GM12878 (cell line): Measurements from ENCODE around the gene TRPM5. TPM values are rescaled to one million over a fixed set of nuclear protein-coding genes. Genes with fewer than 3 reads are reported as not detected.

ENCODE experiments used
- ATAC-seq: fragments of 200-7000 bp; cut with Tn5 transposase; 3 replicates; pipeline ENCODE4 v1.9.1; 2020; ENCODE audit warnings: mild to moderate bottlenecking, moderate library complexity
- BruUV-seq: library from RNA; stranded (reverse); fragments of 400-500 nt; replicated peaks from 2 replicates; lab custom pipeline; 2021; lab: Mats Ljungman, UMichigan
- CTCF ChIA-PET: fragments of 300-600 bp; sonication (Branson Sonifier 250); formaldehyde crosslinking; extraction: SDS; loops from one replicate; lab custom pipeline; 2021; ENCODE audit warnings: inconsistent platforms; lab: Yijun Ruan, JAX
- POLR2A ChIA-PET: fragments of 350-600 bp; formaldehyde crosslinking; extraction: SDS; loops from one replicate; lab custom pipeline; 2021; ENCODE audit warnings: inconsistent platforms; lab: Charles Lee
- RAD21 ChIA-PET: fragments of 300-600 bp; sonication (Branson Sonifier 250); formaldehyde crosslinking; loops from one replicate; lab custom pipeline; 2023; ENCODE audit warnings: antibody characterized with exemption; ENCODE audit not compliant: unreplicated experiment; lab: Charles Lee
- SMC1A ChIA-PET: fragments of 300-600 bp; sonication (Branson Sonifier 250); formaldehyde crosslinking; loops from one replicate; lab custom pipeline; 2023; ENCODE audit not compliant: unreplicated experiment, uncharacterized antibody; lab: Charles Lee
- DNase-seq: peaks from one replicate; pipeline ENCODE4 v3.0.0-alpha.2; 2011; ENCODE audit warnings: low read depth, low spot score
- FAIRE-seq: peaks from 3 replicates; lab custom pipeline; 2011; peaks lifted over from hg19 to GRCh38; lab: Jason Lieb, UNC
- H2AFZ ChIP-seq: 2 replicates; pipeline ENCODE4 v1.6.0; 2011; ENCODE audit warnings: low read depth, low read length, control low read depth; ENCODE audit not compliant: control insufficient read depth
- H3K27ac ChIP-seq: 2 replicates; pipeline ENCODE4 v1.5.1; 2011; ENCODE audit warnings: control low read depth; ENCODE audit not compliant: control insufficient read depth, insufficient read depth
- H3K27me3 ChIP-seq, 2 experiments: replicated peaks in 1 of 2; 2 replicates each; pipeline versions ENCODE4 v1.6.0 to v1.6.1; 2011; ENCODE audit warnings: low read length in 1 of 2; ENCODE audit not compliant: control insufficient read depth in 2 of 2, insufficient read depth in 2 of 2
- H3K36me3 ChIP-seq, 2 experiments: 2 replicates each; pipeline ENCODE4 v1.5.1; 2011; ENCODE audit warnings: low read length in 1 of 2; ENCODE audit not compliant: control insufficient read depth in 2 of 2, insufficient read depth in 2 of 2
- H3K4me1 ChIP-seq: 2 replicates; pipeline ENCODE4 v1.6.1; 2011; ENCODE audit warnings: mild to moderate bottlenecking, low read length, moderate library complexity, mixed read lengths; ENCODE audit not compliant: control insufficient read depth, insufficient read depth
- H3K4me2 ChIP-seq: 2 replicates; pipeline ENCODE4 v1.6.0; 2011; ENCODE audit warnings: control low read depth; ENCODE audit not compliant: control insufficient read depth, insufficient read depth
- H3K4me3 ChIP-seq: fragments of 200-600 bp; sonication (generic); 2 replicates; pipeline ENCODE4 v1.5.1; 2016
- H3K79me2 ChIP-seq: 2 replicates; pipeline ENCODE4 v1.6.0; 2011; ENCODE audit warnings: low read length; ENCODE audit not compliant: control insufficient read depth, insufficient read depth
- H3K9ac ChIP-seq: 2 replicates; pipeline ENCODE4 v1.8.0; 2011; ENCODE audit warnings: low read length, control low read depth, mixed read lengths; ENCODE audit not compliant: control insufficient read depth, insufficient read depth
- H3K9me3 ChIP-seq: replicated peaks from 3 replicates; pipeline ENCODE4 v1.5.1; 2011; ENCODE audit warnings: mild to moderate bottlenecking, low read length; ENCODE audit not compliant: control insufficient read depth, insufficient read depth
- H4K20me1 ChIP-seq: 2 replicates; pipeline ENCODE4 v1.6.0; 2011; ENCODE audit not compliant: control insufficient read depth, insufficient read depth
- BCL11A ChIP-seq: IDR thresholded peaks from 2 replicates; pipeline ENCODE4 v1.6.1; 2011; ENCODE audit warnings: low read depth, low read length
- CREB1 ChIP-seq: IDR thresholded peaks from 2 replicates; pipeline ENCODE4 v1.6.1; 2012; ENCODE audit warnings: low read depth, mild to moderate bottlenecking, inconsistent platforms
- EP300 ChIP-seq, 2 experiments: fragments of 150-350 bp in 1 of 2; IDR thresholded peaks; 2 replicates each; pipeline ENCODE4 v1.6.1; 2011 to 2012; ENCODE audit warnings: low read depth in 2 of 2, low read length in 2 of 2, borderline replicate concordance in 1 of 2, improper control_type of control experiment in 1 of 2, inconsistent platforms in 1 of 2; ENCODE audit not compliant: control insufficient read depth in 1 of 2
- HDAC6 ChIP-seq: fragments of 200-600 bp; sonication (generic); IDR thresholded peaks from one replicate; pipeline ENCODE4 v1.8.0; 2017; ENCODE audit warnings: antibody characterized with exemption; ENCODE audit not compliant: unreplicated experiment
- KLF5 ChIP-seq: fragments of 450-650 bp; IDR thresholded peaks from 2 replicates; pipeline ENCODE4 v1.6.1; 2014; ENCODE audit warnings: mild to moderate bottlenecking; ENCODE audit not compliant: partially characterized antibody
- MEF2A ChIP-seq: IDR thresholded peaks from 2 replicates; pipeline ENCODE4 v1.6.1; 2011; ENCODE audit warnings: low read depth, mild to moderate bottlenecking, low read length, moderate library complexity; ENCODE audit not compliant: insufficient read depth
- NFYB ChIP-seq: IDR thresholded peaks from 2 replicates; pipeline ENCODE4 v1.6.1; 2011; ENCODE audit warnings: low read depth, mild to moderate bottlenecking, low read length, improper control_type of control experiment, moderate library complexity; ENCODE audit not compliant: insufficient read depth
- PAX8 ChIP-seq: fragments of 450-650 bp; IDR thresholded peaks from 2 replicates; pipeline ENCODE4 v1.6.1; 2017; ENCODE audit warnings: mild to moderate bottlenecking, moderate library complexity
- RAD51 ChIP-seq: fragments of 450-650 bp; IDR thresholded peaks from 2 replicates; pipeline ENCODE4 v1.6.1; 2016; ENCODE audit warnings: moderate library complexity, mild to moderate bottlenecking, inconsistent platforms
- RB1 ChIP-seq: fragments of 450-650 bp; formaldehyde crosslinking; IDR thresholded peaks from 2 replicates; pipeline ENCODE4 v1.6.1; 2017; ENCODE audit warnings: mild to moderate bottlenecking, borderline replicate concordance
- RELA ChIP-seq: fragments of 450-650 bp; IDR thresholded peaks from 2 replicates; pipeline ENCODE4 v1.8.0; 2014; ENCODE audit warnings: borderline replicate concordance; ENCODE audit not compliant: partially characterized antibody
- SMARCA5 ChIP-seq: fragments of 450-650 bp; IDR thresholded peaks from 2 replicates; pipeline ENCODE4 v1.6.1; 2017; ENCODE audit warnings: mild to moderate bottlenecking
- SPI1 ChIP-seq: IDR thresholded peaks from 2 replicates; pipeline ENCODE4 v1.6.1; 2011; ENCODE audit warnings: low read depth, mild to moderate bottlenecking, low read length, moderate library complexity, borderline replicate concordance; ENCODE audit not compliant: insufficient read depth
- TCF12 ChIP-seq: IDR thresholded peaks from 2 replicates; pipeline ENCODE4 v1.6.1; 2011; ENCODE audit warnings: low read depth, mild to moderate bottlenecking, low read length
- TCF7 ChIP-seq: IDR thresholded peaks from 2 replicates; pipeline ENCODE4 v1.6.1; 2014; ENCODE audit warnings: antibody characterized with exemption, borderline replicate concordance
- ZNF217 ChIP-seq: fragments of 450-650 bp; IDR thresholded peaks from 2 replicates; pipeline ENCODE4 v1.6.1; 2017; ENCODE audit warnings: antibody characterized with exemption, mild to moderate bottlenecking
- ZNF274 ChIP-seq: IDR thresholded peaks from one replicate; pipeline ENCODE4 v1.8.0; 2011; ENCODE audit not compliant: insufficient read length, insufficient read depth
- WGBS: methylation state at CpG from one replicate; pipeline ENCODE4 v1.1.6; 2016; ENCODE audit warnings: low lambda C conversion rate; ENCODE audit not compliant: insufficient replicate concordance, insufficient coverage; ENCODE audit errors: missing lambda C conversion rate; 5-methylcytosine and 5-hydroxymethylcytosine counted together
- in situ Hi-C: fragments of 300-500 bp; cut with MboI; formaldehyde crosslinking; loops from 9 replicates; pipeline ENCODE4 v1.14.3; 2018; ENCODE audit warnings: mixed read lengths
- intact Hi-C: fragments of 100-400 bp; cut with micrococcal nuclease; formaldehyde crosslinking; loops from one replicate; pipeline ENCODE4 v1.14.2; 2022; ENCODE audit not compliant: unreplicated experiment
- polyA plus RNA-seq, 11 experiments: library from polyadenylated mRNA; depleted of rRNA in 4 of 11; unstranded in 6 of 11; stranded (reverse) in 5 of 11; fragments of >200 nt; fragmentation: Nextera tagmentation in 4 of 11; fragmentation: Illumina TruSeq in 1 of 11; extraction: Ambion mirVana in 4 of 11; extraction: Trizol in 1 of 11; gene quantifications; 1 replicate in 1 of 11; 2 replicates in 10 of 11; pipeline versions ENCODE4 v1.2.1 to v1.2.3, GENCODE V29; 2011 to 2016; ENCODE audit warnings: inconsistent platforms in 2 of 11, missing spikeins in 2 of 11, low read depth in 1 of 11
- total RNA-seq, 4 experiments: library from RNA; depleted of rRNA in 3 of 4; stranded (reverse); fragments of >200 nt in 3 of 4; fragmentation: Illumina TruSeq in 1 of 4; extraction: Trizol in 1 of 4; gene quantifications; 2 replicates each; pipeline versions ENCODE4 v1.2.1 to v1.2.3, GENCODE V29; 2013 to 2021
- TF ChIP-seq, protein P1 (sequence below): IDR thresholded peaks from 2 replicates; pipeline ENCODE4 v1.6.1; 2011; ENCODE audit warnings: borderline replicate concordance, low read depth, mild to moderate bottlenecking, moderate library complexity, mixed read lengths, low read length; ENCODE audit not compliant: insufficient read depth; ENCODE audit errors: extremely low read length

The TRPM5 gene
- total and polyA plus RNA-seq, 10 of the 15 experiments (the other 5 are each of a cell fraction or from before 2014, with no cell fraction given), result not detected

GRCh38 chr11:2444821-2445745 lies 769 bp upstream of the TRPM5 start, which contains the start of gene KCNQ1 (continued):
- TF ChIP-seq RB1 (no peak), RELA (no peak), SMARCA5 (no peak), EP300 (IDR thresholded peaks at IDR 0.05; ENCODE audit: borderline replicate concordance in 1 of 2, control insufficient read depth in 1 of 2, low read depth in 2 of 2, low read length in 2 of 2) (no peak), ZNF217 (no peak), ZNF274 (no peak), TCF7 (no peak), KLF5 (no peak), HDAC6 (no peak)

GRCh38 chr11:2443406-2443805 lies 908 bp downstream of the TRPM5 start:
- Histone ChIP-seq H3K4me1 (no peaks in the 10 kb centered on the region), H3K4me3 (no peak overlapping the region), H3K9me3 (no peaks in the 10 kb centered on the region), H3K9ac (no peak overlapping the region), H3K27ac (no peak overlapping the region), H3K79me2 (no peaks in the 10 kb centered on the region), H3K36me3 (no peaks in the 10 kb centered on the region), H4K20me1 (no peaks in the 10 kb centered on the region), H3K27me3 (peaks cover 2 to 7% of the 10 kb centered on the region in 2 experiments; a peak in 3 of 4 replicates), H3K4me2 (no peak overlapping the region), H2AFZ (no peak overlapping the region)
- ChIA-PET CTCF (interaction anchor here (1.2 kb wide), 1 partner anchor 138 kb away, joined by 3 read pairs; no protein-coding TSS in a partner anchor), RAD21 (no interaction called here), POLR2A (no interaction called here), SMC1A (no interaction called here)
- no peak for TF ChIP-seq NFYB
- no peak for TF ChIP-seq TCF12
- no peak for TF ChIP-seq RAD51
- TF ChIP-seq BCL11A, result no peak
- no peak for TF ChIP-seq PAX8
- no peak for TF ChIP-seq SPI1
- TF ChIP-seq ZNF217, result no peak
- TF ChIP-seq, protein P1, sequence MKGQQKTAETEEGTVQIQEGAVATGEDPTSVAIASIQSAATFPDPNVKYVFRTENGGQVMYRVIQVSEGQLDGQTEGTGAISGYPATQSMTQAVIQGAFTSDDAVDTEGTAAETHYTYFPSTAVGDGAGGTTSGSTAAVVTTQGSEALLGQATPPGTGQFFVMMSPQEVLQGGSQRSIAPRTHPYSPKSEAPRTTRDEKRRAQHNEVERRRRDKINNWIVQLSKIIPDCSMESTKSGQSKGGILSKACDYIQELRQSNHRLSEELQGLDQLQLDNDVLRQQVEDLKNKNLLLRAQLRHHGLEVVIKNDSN, result no peak
- TF ChIP-seq MEF2A, result no peak
- no peak for TF ChIP-seq CREB1
- 76% methylated on average over 11 of the region's 11 CpGs for WGBS
- BruUV-seq, result no TSS peak
- in situ Hi-C loops, result no loop called here
- no peak for FAIRE-seq
- DNase-seq, result no peak
- intact Hi-C loops, result no loop called here
- ATAC-seq, result no peak
